Measurements from ENCODE around the gene RRP9.

The RRP9 gene

DNA sequence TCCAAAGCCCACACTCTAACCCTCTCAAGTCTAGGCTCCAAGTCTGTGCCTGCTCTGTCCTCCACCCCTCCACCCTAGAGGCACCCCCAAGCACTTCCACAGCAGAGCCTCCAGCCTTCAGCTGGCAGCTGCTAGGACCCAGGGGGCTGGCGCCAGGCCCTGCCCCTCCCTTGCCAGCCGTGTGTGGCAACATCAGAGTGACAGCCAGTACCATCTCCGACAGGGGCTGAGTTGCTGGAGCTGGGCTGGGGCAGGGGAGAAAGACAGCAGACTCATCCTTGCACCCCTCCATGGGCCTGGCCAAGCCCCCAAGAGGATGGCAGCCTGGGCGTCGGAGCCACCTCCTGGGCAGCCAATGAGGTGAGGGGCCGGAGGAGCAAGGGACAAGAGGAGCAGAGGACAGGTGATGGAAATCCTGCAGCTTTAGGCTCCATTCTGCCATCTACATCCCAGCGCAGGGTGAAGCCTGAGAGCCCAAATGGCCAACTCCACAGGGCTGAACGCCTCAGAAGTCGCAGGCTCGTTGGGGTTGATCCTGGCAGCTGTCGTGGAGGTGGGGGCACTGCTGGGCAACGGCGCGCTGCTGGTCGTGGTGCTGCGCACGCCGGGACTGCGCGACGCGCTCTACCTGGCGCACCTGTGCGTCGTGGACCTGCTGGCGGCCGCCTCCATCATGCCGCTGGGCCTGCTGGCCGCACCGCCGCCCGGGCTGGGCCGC is 13.6 kb upstream of the RRP9 start, which contains the start of gene GPR62:
GPR62 (plus strand) TSS at position 207 of the 718 bp plus-strand sequence; CDS start at position 479, 272 bp downstream.
- no peak for DNase-seq (ENCODE audit: low read depth)

DNA sequence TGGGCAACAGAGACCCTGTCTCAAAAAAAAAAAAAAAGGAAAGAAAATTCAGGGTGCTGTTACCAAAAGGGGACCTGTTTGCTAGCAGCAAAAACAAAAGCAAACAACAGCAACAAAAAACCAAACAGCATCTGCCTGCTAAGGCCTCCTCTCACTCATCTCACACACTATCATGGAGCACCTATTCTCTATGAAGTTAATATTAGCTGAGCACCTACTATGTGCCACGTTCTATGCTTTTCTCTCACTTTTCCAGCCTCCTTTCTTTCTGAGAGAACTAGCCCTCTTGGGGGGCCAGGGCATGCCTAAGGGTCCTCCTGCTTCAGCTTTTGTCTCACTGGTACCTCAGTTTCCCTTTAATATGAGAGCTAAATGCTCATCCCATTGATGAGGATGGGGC is 13.0 kb upstream of the RRP9 start:
- DNase-seq (ENCODE audit: low read depth) = no peak

DNA sequence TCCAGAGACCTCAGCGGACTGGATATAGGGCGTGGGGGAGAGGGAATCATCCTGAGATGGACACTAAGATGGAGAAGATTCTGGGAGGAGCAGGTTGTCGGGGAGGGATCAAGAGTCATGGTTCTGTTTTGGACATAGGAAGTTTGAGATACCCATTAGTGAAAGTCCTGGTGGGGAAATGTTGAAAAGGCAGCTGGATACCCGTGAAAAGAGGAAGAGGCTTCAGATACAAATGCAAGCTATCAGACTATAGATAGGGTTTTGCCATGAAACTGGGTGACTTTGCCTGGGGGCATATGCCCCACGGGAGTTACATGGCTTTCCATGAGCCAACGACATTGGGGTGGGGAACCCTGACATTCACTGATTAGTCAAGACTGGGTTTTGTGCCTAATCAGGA is 12.4 kb upstream of the RRP9 start:
- DNase-seq (ENCODE audit: low read depth) = no peak

DNA sequence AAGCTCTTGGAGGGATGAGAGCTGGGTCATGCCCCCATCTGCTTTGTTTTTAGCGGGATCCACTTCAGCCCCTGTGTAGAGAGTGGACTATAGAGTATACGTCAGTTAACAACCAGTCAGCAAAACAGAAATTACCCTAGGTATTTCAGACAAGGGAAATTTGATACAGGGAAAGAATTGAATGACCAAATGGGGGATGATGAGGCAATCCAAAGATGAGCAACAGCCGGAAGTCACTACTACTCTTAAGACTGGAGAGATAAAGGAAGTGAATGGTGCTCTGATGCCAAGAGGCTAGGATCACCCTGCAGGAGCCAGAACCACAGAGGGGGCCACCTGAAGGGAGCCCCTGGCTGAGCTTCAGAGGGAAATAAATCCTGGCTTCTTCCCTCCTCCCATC is 11.7 kb upstream of the RRP9 start:
- DNase-seq (ENCODE audit: low read depth) = no peak

DNA sequence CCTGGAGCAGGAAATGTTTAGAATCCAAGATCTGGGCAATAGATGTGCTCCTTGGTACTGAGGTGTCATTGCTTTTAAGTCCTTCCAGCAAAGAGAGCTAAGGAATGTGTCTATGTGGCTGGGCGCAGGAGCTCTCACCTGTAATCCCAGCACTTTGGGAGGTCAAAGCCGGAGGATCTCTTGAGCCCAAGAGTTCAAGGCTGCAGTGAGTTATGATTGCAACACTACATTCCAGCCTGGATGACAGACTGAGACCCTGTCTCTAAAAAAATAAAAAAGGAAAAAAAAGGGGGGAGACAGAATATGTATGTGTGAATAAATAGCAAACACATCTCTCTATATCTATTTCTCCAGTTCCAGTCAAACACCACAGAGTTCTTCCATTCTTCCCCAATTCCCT is 9.2 kb upstream of the RRP9 start:
- no peak for DNase-seq (ENCODE audit: low read depth)

DNA sequence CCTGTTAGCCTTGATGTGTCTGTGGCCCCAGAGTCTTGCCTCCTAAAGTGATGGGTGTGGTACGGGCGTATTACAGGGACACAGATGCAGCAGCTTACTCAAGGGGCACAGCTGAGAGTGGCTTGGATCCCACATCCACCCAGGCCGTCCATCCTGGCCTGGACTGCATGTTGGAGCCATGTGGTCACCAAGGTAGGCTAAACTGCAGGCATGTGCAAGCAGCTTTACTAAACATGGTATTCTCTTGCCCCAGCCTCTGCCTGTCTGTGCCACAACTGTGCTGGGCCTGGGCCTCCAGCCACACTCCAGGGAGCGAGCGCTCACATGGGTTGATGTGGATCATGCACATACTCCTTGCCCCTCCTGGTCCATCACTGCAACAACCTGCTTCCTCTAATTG is 7.4 kb upstream of the RRP9 start:
- DNase-seq (ENCODE audit: low read depth) = no peak

DNA sequence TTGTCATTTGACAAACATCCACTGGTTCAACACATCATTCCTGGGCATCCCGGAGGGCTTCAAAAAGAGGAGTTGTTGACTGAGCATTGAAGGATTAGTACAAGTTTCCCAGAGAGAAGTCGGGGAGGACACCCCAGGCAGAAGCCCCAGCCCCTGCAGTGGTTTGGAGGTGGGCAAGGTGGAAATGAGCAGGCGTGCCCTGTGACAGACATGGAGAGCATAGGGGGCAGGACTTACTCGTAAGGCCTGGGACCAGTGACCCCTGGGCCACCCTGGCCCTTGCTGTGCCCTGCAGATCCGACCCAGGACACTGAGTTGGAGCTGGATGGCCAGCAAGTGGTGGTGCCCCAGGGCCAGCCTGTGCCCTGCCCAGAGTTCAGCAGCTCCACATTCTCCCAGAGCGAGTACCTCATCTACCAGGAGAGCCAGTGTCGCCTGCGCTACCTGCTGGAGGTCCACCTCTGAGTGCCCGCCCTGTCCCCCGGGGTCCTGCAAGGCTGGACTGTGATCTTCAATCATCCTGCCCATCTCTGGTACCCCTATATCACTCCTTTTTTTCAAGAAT is 6.4 kb upstream of the RRP9 start:
- no peak for DNase-seq (ENCODE audit: low read depth)

DNA sequence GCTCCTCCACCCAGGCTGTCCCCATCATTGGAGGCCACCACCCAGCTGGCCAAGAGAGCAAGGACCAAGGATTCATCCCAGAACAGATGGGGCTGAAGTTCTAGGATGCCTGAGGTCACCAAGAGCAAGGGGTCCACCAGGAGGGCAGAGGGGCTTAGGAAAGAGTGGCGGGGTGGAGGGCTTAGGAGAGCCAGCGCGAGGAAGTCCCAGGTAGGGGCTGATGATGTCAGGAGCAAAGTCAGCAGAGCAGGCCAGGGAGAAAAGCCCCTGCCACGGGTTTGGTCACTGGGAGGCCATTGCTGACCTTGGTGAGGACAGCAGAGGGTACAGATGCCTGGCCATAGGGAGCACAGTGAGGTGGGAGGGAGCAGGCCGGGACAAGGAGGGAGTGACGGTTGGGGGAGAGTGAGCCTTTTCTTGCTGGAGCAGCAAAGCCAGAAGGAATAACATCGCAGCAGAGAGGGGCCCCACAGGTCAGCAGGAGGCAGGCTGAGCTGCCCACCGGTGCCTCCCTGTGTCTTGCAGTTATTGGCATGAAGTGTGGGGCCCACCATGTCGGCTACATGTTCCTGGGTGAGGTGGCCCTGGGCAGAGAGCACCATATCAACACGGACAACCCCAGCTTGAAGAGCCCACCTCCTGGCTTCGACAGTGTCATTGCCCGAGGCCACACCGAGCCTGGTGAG is 5.7 kb upstream of the RRP9 start:
- DNase-seq (ENCODE audit: low read depth) = no peak

DNA sequence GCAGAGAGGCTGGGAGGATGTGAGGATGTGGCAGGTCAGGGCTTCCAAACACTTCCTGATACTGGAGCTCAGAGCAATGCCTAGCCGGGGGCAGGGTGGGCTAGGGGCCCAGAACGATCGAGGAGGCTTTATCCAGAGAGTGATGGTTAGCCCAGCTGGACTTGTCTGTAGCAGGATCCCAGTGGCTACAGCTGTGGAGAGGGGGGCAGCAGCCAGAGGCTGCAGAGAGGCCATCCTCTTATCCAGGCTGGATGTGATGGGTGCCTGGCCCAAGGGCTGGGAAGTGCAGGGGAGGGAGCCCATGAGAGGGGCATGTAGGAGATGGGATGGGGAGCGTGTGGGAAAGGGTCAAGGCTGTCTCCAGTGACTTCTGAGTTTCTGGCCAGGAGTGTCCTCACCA is 5.1 kb upstream of the RRP9 start:
- no peak for DNase-seq (ENCODE audit: low read depth)

DNA sequence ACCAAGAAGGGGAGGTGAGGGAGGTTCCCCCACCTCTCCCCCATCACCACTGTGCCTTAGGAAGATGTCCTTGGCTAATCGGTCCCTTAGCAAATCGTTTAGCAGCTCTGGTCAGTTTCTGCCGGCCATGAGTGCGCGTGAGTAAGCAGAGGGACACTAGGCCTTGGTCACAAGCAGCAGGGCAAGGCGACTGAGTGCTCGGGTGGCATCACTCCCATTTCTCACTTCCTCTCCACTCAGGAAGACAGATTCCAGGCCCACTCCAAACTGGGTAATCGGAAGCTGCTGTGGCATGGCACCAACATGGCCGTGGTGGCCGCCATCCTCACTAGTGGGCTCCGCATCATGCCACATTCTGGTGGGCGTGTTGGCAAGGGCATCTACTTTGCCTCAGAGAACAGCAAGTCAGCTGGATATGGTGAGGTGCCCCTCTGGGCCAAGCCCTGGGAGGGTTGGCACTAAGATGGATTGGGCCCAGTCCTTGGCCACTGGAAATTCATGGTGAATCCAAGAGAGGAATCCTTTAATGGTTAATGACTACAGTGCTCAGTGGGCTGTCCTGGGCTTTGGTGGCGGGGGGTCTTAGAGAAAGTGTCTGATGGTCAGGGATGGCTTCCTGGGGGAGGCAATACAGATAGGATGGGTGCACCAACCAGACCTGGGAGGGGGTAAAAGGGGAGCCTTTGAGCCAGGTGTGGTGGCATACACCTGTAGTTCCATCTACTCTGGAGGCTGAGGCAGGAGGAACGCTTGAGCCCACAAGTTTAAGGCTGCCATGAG is 4.4 kb upstream of the RRP9 start:
- no peak for DNase-seq (ENCODE audit: low read depth)

DNA sequence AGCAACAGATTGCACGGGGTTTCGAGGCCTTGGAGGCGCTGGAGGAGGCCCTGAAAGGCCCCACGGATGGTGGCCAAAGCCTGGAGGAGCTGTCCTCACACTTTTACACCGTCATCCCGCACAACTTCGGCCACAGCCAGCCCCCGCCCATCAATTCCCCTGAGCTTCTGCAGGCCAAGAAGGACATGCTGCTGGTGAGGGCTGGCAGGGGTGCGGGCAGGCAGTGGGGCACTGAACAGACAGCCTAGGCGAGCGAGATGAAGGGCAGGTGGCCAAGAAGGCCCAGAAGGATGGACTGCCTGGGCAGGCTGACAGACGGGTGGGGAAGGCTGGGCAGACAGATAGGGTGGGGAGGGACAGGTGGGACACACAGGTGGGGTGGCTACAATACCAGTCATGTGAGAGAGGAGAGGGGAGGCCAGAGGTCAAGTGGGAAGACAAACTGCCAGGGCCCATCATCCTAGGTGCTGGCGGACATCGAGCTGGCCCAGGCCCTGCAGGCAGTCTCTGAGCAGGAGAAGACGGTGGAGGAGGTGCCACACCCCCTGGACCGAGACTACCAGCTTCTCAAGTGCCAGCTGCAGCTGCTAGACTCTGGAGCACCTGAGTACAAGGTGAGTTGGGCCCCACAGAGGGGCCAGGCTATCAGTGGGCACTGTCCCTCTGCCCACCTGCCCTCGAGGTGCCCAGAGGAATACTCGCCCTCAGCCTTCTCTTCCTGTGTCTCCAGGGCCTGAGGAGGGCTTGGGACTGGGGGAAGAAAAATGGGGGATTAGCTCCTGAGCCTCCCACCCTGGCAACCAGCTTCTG is 3.5 kb upstream of the RRP9 start:
- DNase-seq (ENCODE audit: low read depth) = no peak

DNA sequence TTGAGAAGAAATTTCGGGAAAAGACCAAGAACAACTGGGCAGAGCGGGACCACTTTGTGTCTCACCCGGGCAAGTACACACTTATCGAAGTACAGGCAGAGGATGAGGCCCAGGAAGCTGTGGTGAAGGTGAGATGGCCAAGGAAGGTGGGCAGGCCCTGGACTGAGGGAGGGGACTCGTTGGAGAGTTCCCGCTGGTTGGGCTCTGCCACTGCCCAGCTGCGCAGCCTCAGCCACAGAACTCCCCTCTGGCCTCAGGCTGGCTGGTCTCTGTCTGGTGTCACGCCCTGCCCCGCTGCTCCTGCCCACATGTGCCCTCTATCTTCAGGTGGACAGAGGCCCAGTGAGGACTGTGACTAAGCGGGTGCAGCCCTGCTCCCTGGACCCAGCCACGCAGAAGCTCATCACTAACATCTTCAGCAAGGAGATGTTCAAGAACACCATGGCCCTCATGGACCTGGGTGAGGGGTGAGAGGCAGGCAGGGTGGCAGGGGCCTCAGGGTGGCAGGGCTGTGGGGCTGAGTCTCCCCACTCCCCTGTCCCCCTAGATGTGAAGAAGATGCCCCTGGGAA is 2.8 kb upstream of the RRP9 start:
- no peak for DNase-seq (ENCODE audit: low read depth)

DNA sequence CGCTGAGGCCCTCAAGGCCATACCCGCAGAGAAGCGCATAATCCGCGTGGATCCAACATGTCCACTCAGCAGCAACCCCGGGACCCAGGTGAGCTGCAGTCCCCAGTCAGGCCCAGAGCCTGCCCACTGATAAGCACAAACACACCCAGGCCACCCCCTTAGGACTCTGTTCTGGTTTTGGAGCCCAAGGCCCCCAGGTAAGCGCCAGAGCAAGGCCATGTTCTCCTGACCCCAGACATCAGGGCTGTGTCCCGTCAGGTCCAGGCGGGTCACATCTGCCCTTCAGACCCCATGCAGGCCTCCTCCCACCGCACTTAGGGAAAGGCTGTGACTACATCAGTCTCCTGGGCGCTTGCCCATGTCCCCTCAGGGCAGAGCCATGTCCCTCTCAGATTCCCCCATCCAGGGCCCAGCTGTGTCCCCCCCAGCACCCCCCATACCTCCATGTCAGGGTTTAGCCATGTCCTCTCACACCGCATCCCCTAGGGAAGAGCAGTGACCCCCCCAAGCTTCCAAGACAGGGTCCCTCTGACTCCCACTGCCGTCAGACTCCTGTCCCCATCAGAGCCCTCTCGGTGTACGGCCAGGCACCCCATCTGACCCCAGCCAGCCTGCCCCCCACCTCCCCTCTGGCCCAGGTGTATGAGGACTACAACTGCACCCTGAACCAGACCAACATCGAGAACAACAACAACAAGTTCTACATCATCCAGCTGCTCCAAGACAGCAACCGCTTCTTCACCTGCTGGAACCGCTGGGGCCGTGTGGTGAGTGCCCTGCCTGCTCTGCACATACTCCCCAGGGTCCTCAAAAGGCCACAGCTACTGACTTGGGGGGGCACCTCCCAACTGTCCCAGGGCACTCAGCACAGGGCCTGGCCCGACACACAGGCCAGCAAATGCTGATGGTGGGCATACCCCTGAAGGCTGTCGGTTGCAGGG is 2.0 kb upstream of the RRP9 start:
- DNase-seq (ENCODE audit: low read depth) = no peak

DNA sequence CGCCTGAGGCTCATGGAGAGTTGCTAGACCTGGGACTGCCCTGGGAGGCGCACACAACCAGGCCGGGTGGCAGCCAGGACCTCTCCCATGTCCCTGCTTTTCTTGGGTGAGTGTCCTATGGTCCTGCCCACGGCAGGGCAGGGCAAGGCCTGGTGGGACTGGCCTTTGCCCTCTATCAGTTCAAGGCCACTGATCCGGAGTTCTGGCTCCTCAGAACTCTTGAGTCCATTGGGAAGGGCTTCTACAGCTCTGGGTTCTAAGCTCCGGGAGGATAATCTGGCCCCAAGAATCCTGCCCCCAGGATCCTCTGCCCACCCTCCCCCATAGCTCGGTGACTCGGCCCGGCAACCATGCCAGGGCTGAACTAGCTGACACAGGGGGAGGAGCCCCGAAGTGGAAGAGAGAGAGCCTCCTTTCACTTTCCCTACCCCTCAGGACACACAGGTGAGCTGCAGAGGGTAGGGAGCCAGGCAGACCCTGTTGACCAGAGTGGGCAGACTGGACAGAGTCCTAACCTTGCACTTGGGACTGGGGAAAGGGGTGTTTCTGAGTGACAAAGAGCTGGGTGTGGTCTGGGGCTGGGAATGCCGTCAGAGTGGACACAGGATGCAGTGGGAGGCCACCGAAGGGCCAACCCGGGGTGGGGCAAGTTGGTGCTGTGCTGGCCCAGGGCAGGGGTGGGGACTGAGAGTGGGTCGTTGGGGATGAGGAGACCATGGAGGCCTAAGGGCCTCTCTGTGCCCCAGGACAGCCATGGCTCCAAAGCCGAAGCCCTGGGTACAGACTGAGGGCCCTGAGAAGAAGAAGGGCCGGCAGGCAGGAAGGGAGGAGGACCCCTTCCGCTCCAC is 1.1 kb upstream of the RRP9 start:
- DNase-seq (ENCODE audit: low read depth) = peak; percentile 57

DNA sequence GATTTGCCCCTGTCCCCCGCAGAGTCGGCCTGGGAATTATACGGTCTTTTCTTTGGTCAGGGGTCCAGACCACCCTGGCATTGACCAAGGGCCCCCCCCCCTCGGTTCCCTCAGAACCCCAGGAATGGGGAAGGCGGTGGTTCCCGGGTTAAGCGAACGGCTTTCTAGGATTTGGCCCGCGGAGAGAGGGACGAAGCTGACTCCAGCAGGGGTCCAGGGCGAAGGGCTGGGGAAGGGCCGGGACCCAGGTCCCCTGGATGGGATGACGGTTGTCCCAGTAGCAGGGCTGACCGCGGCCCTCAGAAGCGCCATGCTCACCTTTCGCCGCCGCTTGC is 274 bp downstream of the RRP9 start:
- DNase-seq (ENCODE audit: low read depth) = no peak

DNA sequence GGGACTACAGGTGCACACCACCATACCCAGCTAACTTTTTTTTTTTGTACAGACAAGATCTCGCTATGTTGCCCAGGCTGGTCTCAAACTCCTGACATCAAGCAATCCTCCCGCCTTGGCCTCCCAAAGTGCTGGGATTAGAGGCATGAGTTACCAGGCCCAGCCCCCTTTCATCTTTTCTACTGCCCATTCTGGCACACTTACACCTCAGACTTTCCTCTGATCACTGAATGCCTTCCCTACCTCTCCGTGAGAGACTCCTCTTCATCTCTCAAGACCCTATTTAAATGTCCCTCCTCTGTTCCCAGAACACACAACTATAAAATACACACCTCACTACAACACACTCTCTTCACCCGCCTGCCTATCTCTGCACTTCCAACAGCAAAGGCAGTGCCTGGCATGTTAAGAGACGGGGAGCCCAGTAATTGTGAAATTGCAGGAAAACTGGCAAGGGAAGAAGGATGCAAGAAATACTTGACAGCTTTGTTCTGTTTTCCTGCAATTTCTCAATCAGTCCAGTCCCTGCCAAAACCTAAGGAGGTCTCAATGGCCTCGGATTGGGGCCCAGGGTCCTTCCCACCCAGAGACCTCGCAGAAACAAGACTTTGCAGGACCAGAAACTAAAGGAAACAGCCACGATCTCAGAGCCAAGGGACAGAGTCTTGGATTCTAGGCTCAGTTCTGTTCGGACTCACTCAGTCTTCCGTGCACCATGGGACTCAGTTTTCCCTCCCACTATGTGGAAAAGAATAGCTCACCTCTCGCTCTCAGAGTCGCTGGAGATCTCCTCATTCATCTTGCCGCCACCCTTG is 849 bp downstream of the RRP9 start:
- DNase-seq (ENCODE audit: low read depth) = no peak

DNA sequence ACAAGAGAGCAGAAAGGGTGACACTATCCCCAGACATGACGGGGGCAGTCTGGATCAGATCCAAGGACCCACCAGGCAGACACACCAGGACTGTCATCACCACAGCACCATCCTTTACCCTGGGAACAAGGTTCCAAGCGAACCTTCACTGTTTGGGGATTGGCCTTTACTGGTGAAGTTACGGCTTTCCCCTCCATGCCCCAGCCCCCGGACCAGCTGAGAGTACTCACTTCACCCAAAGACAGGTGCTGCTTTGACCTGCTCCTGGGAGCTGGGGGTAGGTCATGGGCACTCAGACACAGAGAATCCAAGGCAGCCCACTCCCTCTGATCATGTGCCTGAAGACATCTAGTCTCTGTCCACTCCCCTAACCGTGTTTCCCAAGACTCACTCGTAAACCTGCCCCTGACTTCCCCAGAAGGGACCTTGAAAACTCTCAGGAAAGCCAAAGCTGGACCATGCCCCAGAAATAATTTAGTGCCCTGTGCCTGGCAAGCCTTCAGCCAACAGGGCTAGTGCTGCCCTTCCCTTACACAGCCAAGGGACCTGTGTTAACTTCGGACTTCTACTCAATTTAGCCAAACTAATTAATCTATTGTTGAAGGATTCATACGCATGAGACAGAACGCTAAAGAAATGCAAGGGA is 2.8 kb downstream of the RRP9 start:
- DNase-seq (ENCODE audit: low read depth) = no peak

Measured in GM04504 (cell line).